ENCODE measurements around the gene PEAR1. TPM values are rescaled to one million over a fixed set of nuclear protein-coding genes. Genes with fewer than 3 reads are reported as not detected.

PEAR1 gene
- total RNA-seq, 1 donor from 2014 or later: 39.8 TPM

DNA sequence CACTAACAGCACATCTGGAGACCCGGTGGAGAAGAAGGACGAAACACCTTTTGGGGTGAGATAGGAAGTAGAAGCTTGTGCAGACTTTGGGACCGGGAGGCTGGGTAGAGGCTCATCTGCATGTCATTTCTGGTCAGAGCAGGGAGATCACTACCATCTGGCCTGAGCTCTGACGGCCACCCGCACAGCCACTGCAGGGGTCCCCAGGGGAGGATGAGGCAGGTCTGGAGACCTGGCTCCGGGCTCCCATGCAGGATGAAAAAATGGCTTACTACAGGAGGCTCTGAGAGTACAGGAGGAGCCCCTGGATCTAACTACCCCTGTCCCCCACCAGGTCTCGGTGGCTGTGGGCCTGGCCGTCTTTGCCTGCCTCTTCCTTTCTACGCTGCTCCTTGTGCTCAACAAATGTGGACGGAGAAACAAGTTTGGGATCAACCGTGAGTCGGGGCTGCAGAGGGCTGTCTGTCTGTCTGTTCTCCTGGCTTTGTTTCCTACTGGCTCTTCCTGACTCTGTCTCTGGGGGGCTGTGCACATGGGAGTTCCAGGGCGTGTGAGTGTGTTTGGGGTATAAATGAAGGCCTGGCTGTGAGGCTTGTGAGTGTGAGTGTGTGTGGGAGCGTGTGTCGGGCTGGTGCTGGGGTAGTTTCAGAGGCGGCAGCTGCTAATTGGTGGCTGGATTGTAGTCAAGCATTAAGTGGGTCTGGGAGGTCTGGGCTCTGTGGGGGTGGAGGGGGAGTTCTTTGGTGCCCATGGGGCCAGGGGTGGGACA, 18.8 kb upstream of the PEAR1 start:
- no peak for DNase-seq (ENCODE audit: low spot score in 2 of 2)
- Histone ChIP-seq H3K4me1 (no peaks in the 10 kb centered on the region), H3K36me3 (no peaks in the 10 kb centered on the region), H3K27ac (no peak overlapping the region), H3K27me3 (no peaks in the 10 kb centered on the region), H3K9me3 (no peaks in the 10 kb centered on the region), H3K4me3 (no peak overlapping the region)
- intact Hi-C loops (cut with DNase I): no loop called here
- TF ChIP-seq CTCF (IDR thresholded peaks at IDR 0.05): no peak

GRCh38 chr1:156875341-156875615, 18.2 kb upstream of the PEAR1 start:
- Histone ChIP-seq H3K27ac (no peak overlapping the region), H3K36me3 (no peaks in the 10 kb centered on the region), H3K4me1 (no peaks in the 10 kb centered on the region), H3K27me3 (no peaks in the 10 kb centered on the region), H3K4me3 (no peak overlapping the region), H3K9me3 (no peaks in the 10 kb centered on the region)
- TF ChIP-seq CTCF (IDR thresholded peaks at IDR 0.05): no peak
- DNase-seq (ENCODE audit: low spot score in 2 of 2): no peak
- intact Hi-C loops (cut with DNase I): no loop called here

- Histone ChIP-seq H3K4me3 (no peak overlapping the region), H3K27ac (no peak overlapping the region), H3K36me3 (no peaks in the 10 kb centered on the region), H3K9me3 (no peaks in the 10 kb centered on the region), H3K27me3 (no peaks in the 10 kb centered on the region), H3K4me1 (no peaks in the 10 kb centered on the region)
- intact Hi-C loops (cut with DNase I): no loop called here
- no peak for DNase-seq (ENCODE audit: low spot score in 2 of 2)
- no peak for TF ChIP-seq CTCF (IDR thresholded peaks at IDR 0.05)
Measured at GRCh38 chr1:156876281-156876680, 17.2 kb upstream of the PEAR1 start.

GRCh38 chr1:156877433-156878170, 15.9 kb upstream of the PEAR1 start:
- H3K27me3 ChIP-seq: no peaks in the 10 kb centered on the region
- H3K36me3 ChIP-seq: no peaks in the 10 kb centered on the region

DNA sequence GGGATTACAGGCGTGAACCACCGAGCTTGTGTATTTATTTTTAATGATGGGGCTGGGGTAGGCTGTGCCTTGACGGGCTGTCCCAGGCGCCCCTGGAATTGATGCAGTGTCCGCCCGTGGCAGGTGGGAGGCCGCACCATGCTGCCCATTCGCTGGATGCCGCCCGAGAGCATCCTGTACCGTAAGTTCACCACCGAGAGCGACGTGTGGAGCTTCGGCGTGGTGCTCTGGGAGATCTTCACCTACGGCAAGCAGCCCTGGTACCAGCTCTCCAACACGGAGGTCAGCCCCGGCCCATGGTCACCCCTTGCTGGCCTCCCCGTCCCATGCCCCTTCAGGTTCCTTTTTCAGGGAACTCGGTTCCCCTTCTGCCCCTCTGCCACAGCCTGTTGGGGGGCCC, 13.6 kb upstream of the PEAR1 start:
- no peak overlapping the region for H3K4me3 ChIP-seq
- DNase-seq (ENCODE audit: low spot score in 2 of 2): no peak
- H3K27ac ChIP-seq: no peak overlapping the region
- H3K36me3 ChIP-seq: no peaks in the 10 kb centered on the region
- intact Hi-C loops (cut with DNase I): no loop called here
- no peak for TF ChIP-seq CTCF (IDR thresholded peaks at IDR 0.05)
- no peaks in the 10 kb centered on the region for H3K9me3 ChIP-seq
- no peaks in the 10 kb centered on the region for H3K4me1 ChIP-seq
- no peaks in the 10 kb centered on the region for H3K27me3 ChIP-seq

More at GRCh38 chr1:156877433-156878170, 15.9 kb upstream of the PEAR1 start:
- Histone ChIP-seq H3K4me1 (no peaks in the 10 kb centered on the region), H3K27ac (no peak overlapping the region), H3K4me3 (no peak overlapping the region), H3K9me3 (no peaks in the 10 kb centered on the region)
- intact Hi-C loops (cut with DNase I): no loop called here
- DNase-seq (ENCODE audit: low spot score in 2 of 2): no peak
- no peak for TF ChIP-seq CTCF (IDR thresholded peaks at IDR 0.05)

All from ascending aorta (tissue), 2 donors.